T follicular helper cell (primary cell): ENCODE results near the gene DACH1.
"Not testable (repeated sequence)": the region's sequence is repeated elsewhere in the genome, so short reads cannot be mapped to it uniquely, and the experiment has no call there.

ENCODE experiments used
- DNase-seq: peaks from one replicate; pipeline ENCODE4 v3.0.0-alpha.2; 2020; ENCODE audit warnings: low read depth
- total RNA-seq, 2 experiments: gene quantifications; one replicate each; lab custom pipeline; 2026; lab: John Stamatoyannopoulos, UW

DACH1 gene
- total RNA-seq, result 0 to 0.06 reads per million in 2 experiments

- DNase-seq, result no peak
These were observed at the start of gene DACH1 for GRCh38 chr13:71867131-71867814. Gene DACH1 (minus strand): TSS chr13:71867204.

DNA sequence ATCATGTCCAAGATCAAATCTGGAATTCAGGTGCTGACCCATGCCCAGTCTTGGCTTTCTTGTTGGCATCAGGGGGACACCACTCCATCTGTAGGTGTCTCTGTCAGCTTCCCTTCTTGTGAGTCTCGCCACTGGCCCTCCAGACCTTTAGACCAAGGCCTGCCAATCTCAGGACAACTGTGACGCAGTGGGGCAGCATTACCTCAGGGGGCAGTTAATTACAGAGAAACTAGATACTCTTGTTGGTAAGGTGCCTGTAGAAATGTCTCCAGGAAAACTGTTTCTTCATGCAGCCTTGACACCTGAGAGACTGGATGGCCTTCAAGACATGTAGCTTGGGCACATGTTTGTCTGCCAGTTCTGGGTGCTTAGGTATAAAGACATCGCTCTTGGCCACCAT is 46.7 kb upstream of the DACH1 start:
- DNase-seq, result no peak

DNA sequence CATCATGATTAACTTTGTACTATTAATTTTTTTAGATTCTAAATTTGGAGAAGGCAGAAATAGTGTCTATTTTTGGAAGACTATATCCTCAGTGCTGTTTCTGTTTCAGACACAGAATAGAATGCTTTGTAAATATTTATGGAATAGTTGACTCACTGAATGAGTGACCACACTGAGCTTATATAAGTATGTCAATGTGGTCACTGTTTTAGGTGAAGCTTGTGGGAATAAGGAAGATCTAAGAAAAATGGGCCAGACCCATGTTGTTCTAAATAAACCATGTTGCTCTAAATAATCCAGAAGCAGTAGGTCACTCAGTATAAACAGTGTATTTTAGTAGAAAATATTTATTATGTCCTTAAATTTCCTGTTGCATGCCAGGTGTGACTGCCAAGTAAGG is 45.5 kb upstream of the DACH1 start:
- no peak for DNase-seq

- no peak for DNase-seq
These were observed 39.4 kb upstream of the DACH1 start for GRCh38 chr13:71906448-71906847.

DNA sequence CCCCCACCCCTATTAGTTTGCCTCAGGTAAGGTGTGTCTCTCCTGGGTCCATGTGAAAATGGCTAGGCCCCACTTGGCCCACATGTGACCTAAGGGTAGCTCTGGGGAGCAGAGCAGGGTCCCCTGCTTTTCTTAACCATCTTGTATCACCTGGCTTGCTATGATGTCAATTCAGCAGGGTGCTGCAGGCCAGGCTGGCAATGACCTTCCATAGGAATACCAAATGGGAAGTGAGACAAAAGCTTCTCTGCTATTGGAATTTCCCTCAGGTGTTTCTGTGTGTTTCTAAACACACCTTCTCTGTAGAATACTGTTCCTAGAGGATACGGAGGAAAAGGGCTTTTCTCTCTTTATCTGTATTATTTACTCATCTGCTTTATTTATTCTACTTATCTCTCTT is 35.7 kb upstream of the DACH1 start:
- DNase-seq, result no peak

DNA sequence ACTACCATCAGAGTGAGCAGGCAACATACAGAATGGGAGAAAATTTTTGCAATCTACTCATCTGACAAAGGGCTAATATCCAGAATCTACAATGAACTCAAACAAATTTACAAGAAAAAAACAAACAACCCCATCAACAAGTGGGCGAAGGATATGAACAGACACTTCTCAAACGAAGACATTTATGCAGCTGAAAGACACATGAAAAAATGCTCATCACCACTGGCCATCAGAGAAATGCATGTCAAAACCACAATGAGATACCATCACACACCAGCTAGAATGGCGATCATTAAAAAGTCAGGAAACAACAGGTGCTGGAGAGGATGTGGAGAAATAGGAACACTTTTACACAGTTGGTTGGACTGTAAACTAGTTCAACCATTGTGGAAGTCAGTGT is 26.5 kb upstream of the DACH1 start:
- DNase-seq, result not testable (repeated sequence)

- no peak for DNase-seq
These were observed 19.9 kb upstream of the DACH1 start for GRCh38 chr13:71886880-71887279.

DNA sequence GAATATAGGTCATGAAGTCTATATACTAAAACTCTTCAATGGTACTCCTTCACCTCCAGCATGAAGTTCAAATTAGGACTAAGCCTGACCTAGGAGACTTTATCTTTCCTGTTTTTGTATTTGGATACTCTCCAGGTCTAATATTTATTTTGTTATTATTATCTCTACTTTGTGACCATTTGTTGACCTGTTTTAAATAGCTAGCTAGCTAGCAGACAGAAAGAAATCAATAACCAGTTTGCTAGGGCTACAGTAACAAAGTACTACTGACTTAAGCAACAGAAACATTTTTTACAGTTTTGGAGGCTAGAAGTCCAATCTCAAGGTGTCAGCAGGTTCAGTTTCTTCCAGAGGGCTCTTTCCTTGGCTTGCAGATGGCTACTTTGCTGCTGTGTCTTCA is 15.1 kb upstream of the DACH1 start:
- no peak for DNase-seq

DNA sequence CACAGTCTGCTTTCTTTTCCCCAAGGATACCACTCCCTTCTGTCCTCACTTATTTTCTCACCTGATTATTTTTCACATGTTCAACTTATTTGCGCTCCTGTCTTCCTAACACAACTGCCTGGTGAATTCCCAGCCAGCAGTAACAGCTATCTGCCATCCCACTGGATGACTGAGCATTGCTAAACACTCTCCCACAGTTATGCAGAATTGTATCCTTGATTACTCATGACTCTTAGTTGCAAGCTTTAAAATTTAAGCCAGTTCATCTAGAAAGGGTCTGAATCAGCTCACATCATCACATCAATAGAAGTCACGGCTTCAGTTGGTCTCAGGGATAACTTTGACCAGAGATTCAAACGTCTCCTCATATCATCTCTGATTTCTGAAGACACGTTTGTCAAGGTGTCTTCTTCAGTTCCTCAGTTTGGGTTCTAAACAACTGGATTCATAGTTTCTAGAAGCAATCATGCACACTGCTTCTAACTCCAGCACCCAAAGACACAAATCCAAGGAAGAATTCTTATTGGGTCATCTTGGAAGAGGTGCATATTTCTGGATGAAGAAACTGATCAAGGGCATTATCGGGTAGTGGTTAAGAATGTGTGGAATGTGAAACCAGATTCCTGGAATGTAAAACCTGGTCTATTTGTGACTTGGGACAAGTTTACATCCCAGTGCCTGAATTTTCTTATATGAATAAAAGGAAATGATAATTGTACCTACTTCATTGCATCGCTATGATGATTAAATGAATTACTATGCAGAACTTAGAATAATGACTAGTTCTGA is 13.9 kb upstream of the DACH1 start:
- DNase-seq, result no peak

GRCh38 chr13:71879808-71880344 is 12.9 kb upstream of the DACH1 start:
- no peak for DNase-seq

GRCh38 chr13:71879129-71879535 is 12.1 kb upstream of the DACH1 start:
- no peak for DNase-seq

- no peak for DNase-seq
These were observed 10.3 kb upstream of the DACH1 start for GRCh38 chr13:71877256-71877653.

DNA sequence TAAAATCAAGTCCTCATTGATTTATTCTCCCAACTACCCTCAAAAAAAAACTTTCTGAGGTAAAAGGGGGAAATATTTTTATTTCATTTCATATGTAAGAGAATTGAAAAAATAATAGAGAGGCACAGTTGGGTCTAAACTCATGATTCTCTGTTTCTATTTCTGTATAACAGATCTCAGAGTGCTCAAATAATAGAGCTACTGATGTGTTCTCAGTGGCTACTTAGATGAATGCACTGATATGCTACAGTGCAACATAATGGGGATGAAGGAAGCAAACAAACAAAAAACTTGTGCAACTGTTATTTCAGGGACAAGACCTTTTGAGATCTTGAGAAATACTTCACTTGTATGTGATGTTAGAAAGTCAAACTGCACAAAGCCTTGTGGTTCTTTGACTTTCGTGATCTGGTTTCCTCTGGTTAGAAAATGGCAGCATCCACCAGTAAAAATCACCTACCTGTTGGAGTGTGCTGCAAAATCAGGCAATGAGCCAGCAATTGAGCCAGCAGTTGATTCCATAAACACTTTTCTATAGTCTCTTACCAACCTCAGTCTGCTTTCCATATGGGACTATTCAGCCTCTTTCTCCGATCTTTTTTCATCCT is 9.7 kb upstream of the DACH1 start:
- no peak for DNase-seq

DNA sequence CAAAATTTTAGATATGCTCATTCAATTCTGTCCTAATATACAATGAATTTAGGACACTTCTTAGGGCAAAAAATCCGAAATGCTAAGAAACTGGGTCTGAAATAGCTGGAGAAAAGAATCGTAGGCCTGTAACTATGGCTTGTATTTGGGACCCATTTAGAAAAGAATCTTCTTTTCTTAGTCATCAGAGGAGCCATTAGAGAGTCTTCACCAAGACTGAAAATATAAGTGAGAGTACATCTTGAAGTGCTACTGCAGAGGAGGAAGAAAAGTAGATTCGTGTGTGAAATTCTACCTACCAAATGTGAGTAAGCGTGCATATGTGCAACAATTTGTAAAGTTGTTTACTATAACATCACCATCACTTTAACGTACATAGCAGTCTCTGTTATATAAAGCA is 8.8 kb upstream of the DACH1 start:
- DNase-seq, result no peak

GRCh38 chr13:71874458-71874857 is 7.5 kb upstream of the DACH1 start:
- no peak for DNase-seq

DNA sequence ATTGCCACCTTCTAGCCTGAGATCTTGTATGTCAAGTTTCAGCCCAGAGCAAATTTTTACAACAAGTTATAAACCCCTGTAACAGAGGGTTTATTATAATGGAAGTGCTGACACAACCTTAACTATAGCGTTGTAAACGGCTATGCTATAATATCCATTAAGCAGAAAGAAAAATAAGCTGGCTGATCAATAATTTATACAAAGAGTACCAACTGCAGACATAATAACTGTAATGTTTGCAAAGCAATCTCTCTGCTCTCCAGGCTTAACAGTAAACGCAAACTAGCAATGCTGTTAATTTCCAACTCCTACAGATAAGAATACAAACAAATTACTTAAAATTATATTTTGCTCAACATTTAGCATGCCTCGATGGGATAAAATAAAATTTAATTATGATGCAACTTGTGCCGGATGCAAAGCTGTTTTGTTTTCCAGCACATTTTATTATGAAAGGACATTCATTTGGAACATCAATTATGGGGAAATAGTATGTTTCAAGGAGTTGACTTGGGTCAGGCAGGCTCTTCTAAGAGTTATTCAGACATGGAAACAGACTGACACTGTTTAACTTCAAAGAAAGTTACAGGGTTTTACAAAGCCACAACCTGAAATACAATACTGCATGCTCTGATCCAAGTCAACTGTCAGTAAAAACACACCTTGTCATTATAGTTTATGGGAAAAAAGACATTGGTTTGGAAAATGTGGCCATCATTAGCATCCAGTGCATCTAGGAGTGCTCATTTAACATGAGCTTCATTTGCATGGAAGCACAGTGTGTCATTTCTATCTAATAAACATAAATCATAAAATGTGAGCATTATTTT is 6.6 kb upstream of the DACH1 start:
- no peak for DNase-seq

DNA sequence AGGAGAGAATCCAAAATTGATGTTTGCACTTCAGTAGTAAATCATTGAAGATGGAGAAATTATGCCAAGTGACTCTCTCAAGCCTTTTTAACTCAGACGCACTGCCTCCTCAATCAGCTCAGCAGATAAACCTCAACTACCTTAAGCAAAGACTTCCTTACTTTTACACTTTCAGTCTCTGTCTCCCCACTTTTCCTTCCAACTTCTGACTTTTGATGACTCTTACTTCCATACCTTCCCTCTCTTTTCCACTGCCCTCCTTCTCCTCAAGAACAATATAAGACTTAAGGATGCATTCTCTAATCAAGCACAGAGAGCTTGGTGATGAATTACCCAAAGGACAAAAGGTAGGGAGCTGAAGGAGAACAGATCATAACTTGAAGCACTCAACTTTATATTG is 4.8 kb upstream of the DACH1 start:
- DNase-seq, result no peak

DNA sequence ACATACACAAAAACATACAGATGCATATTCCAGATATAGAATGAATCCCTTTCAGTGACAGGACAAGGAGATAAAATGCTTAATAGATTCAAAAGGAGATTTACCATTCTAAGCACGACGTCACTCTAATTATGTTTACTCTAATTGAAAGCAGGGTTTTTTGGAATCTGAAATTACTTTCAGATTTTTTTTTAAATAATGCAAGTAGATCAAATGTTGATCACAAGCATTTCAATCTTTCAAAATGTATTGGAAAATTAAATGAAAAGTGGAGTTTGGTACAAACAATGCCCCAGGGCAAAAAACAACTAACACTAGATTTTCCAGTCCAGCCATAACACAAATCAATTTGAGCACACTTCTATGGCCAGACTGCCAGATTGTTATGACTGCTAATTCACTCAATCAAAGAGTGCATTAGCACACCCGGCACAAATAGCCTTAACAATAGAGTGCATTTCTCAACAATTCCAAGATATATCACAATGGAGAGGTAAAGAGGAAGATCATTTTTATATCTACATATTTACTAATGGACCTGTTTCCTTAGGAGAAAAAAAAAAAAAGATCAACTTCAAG is 4.3 kb upstream of the DACH1 start:
- no peak for DNase-seq

- DNase-seq, result no peak
These were observed 3.1 kb upstream of the DACH1 start for GRCh38 chr13:71870100-71870499.

DNA sequence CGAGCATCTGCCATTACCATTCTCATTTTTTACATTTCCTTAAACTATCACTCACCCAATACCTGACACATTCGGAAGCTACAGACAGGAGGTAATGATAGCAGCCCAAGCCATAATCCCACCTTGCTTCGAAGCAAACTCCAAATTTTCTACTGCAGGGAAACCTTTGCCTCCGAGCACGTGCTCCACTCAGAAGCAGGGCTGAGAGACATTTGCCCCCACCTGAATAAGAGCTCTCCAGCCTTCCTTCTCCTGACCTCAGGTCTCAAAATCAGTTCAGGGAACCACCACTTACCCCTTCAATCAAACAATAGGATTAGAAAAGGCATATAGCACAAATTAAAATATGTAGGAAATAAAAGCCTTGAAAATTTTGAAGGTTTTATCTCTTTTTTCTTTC is 2.3 kb upstream of the DACH1 start:
- DNase-seq, result no peak

GRCh38 chr13:71866335-71867130 is 471 bp downstream of the DACH1 start:
- no peak for DNase-seq
